ENCODE measurements around the gene LSAMP.
A peak's percentile ranks its signal among the peaks of the same experiment; 100 is the strongest.

The LSAMP gene

DNA sequence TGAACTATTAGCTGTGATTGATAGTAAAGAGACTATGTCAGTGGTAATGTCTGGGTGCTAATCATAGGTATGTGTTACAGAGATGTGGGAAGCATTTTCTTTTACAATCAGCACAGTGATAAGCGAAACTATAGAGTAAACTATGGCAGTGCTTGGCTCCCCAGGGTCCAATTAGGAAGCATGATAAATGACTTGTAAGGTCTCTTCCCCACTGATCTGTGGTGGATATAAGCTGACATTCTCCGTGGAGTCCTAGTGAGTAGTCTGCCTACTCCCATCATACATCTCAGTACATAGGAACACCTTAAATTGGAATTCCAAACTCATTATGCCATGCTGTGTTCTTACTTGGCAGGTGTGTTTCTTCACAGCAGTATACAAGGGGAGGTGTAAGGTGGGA is 617.8 kb downstream of the LSAMP start:
- no peak for DNase-seq (ENCODE audit: low read depth)
- TF ChIP-seq, protein P1, sequence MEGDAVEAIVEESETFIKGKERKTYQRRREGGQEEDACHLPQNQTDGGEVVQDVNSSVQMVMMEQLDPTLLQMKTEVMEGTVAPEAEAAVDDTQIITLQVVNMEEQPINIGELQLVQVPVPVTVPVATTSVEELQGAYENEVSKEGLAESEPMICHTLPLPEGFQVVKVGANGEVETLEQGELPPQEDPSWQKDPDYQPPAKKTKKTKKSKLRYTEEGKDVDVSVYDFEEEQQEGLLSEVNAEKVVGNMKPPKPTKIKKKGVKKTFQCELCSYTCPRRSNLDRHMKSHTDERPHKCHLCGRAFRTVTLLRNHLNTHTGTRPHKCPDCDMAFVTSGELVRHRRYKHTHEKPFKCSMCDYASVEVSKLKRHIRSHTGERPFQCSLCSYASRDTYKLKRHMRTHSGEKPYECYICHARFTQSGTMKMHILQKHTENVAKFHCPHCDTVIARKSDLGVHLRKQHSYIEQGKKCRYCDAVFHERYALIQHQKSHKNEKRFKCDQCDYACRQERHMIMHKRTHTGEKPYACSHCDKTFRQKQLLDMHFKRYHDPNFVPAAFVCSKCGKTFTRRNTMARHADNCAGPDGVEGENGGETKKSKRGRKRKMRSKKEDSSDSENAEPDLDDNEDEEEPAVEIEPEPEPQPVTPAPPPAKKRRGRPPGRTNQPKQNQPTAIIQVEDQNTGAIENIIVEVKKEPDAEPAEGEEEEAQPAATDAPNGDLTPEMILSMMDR (conservative IDR thresholded peaks at IDR 0.05; ENCODE audit: control insufficient read depth, insufficient read depth, low read depth, low read length): no peak
- no peak overlapping the region for H3K4me3 ChIP-seq (ENCODE audit: control insufficient read depth, low read depth, low read length)

DNA sequence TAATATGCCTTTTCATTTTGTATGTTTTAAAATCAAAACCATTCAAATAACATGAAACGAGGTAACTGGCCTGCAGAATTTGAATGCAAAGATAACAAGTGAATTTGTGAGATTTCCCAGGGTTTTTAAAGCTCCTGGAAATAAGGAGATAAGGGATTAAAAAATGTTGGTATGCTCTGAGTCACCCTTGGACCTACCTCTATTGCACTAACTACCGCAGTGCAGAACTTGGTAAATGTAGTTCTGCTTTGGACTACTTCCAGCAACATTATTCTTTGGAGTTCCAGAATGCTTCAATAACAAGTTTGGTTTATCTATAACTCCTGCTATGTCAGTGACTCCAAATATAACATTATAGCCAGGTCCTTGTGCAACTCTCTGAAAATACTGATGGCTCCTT is 620.2 kb downstream of the LSAMP start:
- TF ChIP-seq, protein P1 (conservative IDR thresholded peaks at IDR 0.05; ENCODE audit: control insufficient read depth, insufficient read depth, low read depth, low read length): no peak
- H3K4me3 ChIP-seq (ENCODE audit: control insufficient read depth, low read depth, low read length): no peak overlapping the region
- peak; percentile 12 for DNase-seq (ENCODE audit: low read depth)

DNA sequence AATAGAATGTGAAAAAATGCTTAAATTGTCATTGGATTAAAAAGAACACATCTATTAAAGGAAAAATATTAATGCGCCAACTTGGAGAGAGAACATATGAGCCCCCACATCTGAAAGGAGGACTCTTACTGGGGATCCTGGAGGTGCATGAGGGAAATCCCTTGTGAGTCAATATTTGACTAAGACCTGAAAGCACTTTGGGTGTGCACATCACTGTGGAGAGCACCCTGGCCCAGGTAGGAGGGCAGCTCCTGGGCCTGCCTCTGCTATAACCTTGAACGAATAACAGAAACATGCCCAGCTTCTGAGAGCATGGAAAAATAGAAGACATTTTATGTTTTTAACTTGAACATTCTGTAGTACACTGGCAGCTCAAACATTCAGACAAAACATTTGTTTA is 622.2 kb downstream of the LSAMP start:
- DNase-seq (ENCODE audit: low read depth): no peak
- TF ChIP-seq, protein P1 (conservative IDR thresholded peaks at IDR 0.05; ENCODE audit: control insufficient read depth, insufficient read depth, low read depth, low read length): no peak
- no peak overlapping the region for H3K4me3 ChIP-seq (ENCODE audit: control insufficient read depth, low read depth, low read length)

DNA sequence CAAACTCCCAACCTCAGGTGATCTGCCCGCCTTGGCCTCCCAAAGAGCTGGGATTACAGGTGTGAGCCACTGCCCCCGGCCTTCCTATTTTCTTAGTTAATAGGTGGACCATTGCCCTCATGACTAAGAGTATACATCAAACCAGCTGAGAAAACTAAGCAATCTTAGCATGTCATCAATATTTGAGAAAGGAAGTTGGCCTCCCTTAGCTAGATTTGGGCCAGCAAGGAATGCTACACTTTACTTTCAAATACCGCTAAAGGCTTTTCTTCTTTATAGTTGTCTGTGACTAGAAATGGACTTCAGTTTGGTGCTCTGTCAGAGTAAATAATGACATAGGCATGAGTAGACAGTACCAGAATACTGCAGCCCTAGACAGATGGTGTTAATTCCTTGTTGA is 622.7 kb downstream of the LSAMP start:
- TF ChIP-seq, protein P1 (conservative IDR thresholded peaks at IDR 0.05; ENCODE audit: control insufficient read depth, insufficient read depth, low read depth, low read length): no peak
- DNase-seq (ENCODE audit: low read depth): no peak
- H3K4me3 ChIP-seq (ENCODE audit: control insufficient read depth, low read depth, low read length): no peak overlapping the region

DNA sequence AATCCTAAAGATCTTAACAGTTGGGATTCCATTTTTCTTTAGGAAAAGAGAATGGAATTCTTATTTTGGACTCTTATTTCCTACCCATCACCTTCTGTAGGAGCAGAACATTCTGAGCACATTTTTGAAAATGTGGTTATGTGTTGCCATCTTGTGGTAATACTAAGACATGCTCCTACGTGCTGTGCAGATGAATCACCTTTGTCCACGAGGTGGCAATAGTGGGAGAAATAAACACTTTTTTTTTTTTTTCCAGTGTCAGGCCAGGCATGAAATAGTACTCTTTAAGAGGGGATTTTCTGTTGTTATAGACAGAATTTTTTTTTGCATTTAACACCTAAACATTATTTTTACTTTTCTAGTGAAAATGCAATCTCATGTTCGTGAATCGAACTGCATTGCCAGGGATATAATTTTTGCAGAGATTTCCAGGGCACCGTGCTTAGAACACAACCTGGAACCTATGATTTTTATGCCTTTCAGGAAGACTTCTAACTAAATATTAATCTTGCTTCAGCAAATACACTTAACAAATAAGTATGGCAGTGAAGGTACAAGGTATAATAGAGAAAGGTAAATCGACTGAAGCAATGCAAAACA is 625.4 kb downstream of the LSAMP start:
- no peak overlapping the region for H3K4me3 ChIP-seq (ENCODE audit: control insufficient read depth, low read depth, low read length)
- TF ChIP-seq, protein P1 (conservative IDR thresholded peaks at IDR 0.05; ENCODE audit: control insufficient read depth, insufficient read depth, low read depth, low read length): peak; percentile 99
- peak; percentile 88 for DNase-seq (ENCODE audit: low read depth)

DNA sequence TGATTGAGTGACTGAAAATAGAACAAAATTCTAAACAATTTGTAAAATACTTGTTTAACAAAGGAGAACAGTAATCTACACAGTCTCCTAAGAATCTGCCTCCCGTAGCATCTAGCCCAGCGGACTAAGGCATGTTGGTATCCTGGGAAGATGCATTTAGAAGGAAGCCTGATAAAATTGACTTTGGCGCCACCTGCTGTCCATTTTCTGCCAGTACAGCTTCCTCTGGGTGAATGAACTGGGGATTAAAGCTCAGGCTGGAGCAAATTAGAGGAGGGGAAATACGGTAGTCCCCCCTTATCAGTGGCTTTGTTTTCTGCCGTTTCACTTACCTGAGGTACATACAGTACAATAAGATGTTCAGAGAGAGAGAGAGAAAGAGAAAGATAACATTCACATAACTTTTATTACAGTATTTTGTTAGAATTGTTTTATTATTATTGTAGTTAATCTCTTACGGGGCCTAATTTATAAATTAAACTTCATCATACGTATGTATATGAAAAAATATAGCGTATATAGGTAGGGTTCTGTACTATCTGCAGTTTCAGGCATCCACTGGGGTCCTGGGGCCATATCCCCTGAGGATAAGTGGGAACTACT is 630.4 kb downstream of the LSAMP start:
- TF ChIP-seq, protein P1 (conservative IDR thresholded peaks at IDR 0.05; ENCODE audit: control insufficient read depth, insufficient read depth, low read depth, low read length): peak; percentile 88
- H3K4me3 ChIP-seq (ENCODE audit: control insufficient read depth, low read depth, low read length): no peak overlapping the region
- peak; percentile 76 for DNase-seq (ENCODE audit: low read depth)
